CD4-positive, alpha-beta T cell treated with Interleukin-17A for 4 hours (primary cell): Measurements from ENCODE around the gene CHRD.
A peak's percentile ranks its signal among the peaks of the same experiment; 100 is the strongest.

Source experiments
- DNase-seq: peaks from one replicate; pipeline ENCODE4 v3.0.0-alpha.2; 2020; ENCODE audit warnings: mixed read lengths

CHRD gene

DNA sequence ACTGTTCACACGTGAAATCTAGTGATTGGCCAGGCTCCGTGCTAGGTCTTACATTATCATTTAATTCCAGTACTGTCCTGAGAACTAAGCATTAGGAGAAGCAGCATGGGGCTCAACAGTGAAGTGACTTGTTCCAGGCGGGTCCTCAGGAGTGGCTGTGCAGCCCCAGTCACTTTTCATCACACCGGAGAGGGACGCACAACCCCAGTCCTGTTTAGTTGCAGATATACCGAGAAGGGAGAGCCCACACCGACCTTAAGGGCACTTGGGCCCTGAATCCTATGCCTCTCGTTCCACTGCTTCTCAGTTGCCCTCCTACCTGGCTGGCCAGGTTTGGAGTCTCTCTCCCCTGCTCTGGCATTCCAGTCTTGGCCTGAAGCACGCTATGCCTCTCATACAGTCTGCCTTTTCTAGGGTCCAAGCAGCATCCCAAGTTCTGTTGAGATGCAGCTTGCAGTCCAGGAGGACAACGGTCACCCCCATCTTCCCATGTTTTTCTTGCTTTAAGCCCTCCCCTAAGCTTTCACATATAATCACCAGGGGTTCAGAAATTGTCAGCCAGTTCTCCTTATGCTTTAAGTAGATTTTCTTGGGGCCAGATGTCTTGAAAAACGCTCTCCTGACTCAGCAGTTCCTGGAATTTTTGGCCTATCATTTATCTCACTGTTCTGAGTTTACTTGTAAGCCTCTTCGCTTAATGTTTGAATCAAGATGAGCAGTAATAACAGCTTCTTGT is 32.4 kb upstream of the CHRD start:
- DNase-seq = no peak

DNA sequence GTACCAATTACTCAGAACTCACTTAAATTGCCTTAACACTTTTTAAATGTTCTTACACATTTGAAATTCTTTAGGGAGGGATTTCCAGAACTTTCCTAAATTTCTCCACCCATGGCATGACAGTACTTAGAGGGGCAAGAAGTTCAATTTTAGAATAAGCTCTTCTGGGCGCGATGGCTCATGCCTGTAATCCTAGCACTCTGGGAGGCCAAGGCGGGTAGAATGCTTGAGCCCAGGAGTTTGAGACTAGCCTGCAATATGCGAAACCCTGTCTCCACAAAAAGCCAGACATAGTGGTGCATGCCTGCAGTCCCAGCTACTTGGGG is 31.8 kb upstream of the CHRD start:
- no peak for DNase-seq

DNA sequence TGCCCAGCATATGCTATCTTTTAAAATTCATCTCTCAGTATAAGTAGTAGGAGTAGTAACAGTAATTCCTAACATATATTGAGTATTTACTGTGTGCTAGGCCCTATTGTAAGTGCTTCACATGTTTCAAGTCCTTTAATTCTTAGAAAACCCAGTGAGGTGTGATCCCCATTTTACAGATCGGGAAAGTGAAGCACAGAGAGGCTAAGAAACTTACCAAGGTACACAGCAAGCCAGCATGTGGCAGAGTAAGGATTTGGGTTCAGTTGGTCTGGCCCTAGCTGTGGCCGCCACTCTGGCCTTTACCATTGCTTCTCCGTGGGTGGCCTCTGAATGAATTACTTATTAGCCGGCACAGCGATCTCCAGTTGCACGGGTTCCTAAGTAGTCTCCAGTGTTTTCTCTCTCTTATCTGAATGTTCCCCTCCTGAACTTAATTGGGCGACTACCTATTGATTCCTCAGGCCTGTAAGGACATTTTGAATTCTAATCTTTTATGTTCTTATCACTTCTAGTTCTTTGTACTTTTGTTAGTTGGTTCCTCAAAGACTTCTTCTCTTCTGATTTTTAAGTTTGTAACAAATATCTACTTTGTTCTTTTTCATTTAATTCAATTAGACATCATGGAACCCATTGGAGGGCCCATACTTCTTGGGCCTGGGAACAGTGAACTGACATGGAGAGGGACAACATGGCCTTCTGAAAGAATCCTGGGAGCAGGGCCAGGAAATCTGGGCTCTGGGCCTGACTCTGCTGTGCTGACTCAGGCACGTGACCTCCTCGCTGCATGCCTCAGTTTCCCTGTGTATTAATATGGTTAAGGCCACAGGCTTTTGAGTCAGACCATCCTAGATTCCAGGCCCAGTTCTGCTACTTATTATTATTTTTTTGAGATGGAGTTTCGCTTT is 30.0 kb upstream of the CHRD start:
- no peak for DNase-seq

GRCh38 chr3:184350618-184351017 is 29.2 kb upstream of the CHRD start:
- DNase-seq = no peak

DNA sequence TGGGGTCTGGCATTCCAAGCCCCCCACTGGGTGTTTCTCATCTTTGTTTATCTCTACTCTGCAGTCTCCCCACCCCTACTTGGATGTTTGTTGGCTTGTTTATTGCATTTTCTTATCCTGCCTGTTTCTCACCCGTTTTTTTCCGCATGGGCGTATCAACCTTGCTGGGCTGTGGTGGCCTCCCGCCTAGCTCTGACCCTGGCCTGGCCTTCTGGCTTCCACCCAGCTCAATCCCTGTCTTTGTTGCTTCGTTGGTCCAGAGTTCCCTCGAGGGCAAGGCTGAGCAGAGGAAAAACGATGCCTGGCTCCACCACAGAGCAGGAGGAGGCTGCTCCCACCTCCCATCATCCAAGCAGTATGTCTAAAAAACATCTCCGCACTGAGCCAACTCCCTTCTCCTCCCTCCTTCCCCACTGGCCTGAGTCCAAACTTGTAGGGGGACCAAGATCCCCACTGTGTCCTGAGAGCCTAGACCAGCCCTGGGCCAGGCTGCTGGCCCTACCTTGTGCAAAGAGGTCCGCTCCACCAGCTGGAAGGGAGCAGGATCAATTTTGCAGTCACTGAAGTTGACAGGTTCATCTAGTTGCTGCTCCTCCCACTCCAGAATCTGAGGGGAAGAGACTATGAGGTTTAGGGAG is 28.2 kb upstream of the CHRD start:
- no peak for DNase-seq

GRCh38 chr3:184352149-184352785 is 27.6 kb upstream of the CHRD start:
- DNase-seq = no peak

DNA sequence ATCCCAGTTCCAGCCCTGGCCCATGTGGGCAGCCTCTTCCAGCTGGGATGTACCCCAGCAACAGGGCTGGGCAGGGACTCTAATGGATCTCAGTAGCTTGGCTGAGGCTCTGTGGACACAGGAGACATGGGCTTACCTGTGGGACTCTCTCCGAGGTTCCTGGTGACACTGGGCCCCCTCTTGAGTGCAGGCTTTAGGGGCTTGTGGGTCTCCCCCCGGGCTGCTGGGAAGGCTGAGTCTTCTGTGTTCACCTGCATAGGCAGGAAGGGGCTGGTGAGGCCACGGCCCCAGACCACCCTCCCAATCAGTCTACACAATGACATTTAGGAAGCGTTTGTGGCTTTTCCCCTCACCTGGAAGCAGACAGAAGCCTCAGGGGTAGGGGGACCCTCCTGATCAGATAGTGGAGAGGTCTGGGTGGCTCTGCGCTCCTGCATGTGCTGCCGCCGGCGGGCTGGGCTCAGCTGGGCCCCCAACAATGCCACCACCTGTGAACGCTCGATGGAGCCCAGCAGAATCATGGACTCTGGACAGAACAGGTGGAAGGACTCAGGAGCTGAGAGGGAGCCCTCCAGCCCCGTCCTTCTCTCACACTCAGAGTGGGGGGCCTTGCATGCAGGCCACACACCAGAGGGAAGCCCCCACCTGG is 26.8 kb upstream of the CHRD start:
- DNase-seq = no peak

DNA sequence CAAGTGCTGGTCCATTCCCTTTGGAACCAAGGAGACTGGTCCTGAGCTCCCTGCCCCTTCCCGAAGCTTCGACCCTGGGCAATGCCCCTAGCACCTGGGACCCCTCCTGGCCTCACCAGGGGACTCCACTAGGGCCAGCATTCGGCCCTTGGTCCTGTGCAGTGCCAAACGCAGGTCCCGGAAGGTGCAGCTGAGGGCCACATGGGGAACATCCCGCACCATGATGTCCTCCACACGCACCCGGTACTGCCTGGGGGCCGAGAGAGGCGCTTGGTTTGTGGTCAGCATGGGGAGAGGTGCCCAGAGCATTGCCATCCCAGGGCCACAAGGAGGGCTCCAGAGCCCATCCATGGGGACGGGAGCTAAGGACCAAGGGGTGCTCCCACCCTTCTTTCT is 26.3 kb upstream of the CHRD start:
- DNase-seq = no peak

- DNase-seq = peak; percentile 83
Measured at GRCh38 chr3:184354121-184354728, 25.6 kb upstream of the CHRD start.

- DNase-seq = no peak
Measured at GRCh38 chr3:184354754-184355153, 25.1 kb upstream of the CHRD start.

DNA sequence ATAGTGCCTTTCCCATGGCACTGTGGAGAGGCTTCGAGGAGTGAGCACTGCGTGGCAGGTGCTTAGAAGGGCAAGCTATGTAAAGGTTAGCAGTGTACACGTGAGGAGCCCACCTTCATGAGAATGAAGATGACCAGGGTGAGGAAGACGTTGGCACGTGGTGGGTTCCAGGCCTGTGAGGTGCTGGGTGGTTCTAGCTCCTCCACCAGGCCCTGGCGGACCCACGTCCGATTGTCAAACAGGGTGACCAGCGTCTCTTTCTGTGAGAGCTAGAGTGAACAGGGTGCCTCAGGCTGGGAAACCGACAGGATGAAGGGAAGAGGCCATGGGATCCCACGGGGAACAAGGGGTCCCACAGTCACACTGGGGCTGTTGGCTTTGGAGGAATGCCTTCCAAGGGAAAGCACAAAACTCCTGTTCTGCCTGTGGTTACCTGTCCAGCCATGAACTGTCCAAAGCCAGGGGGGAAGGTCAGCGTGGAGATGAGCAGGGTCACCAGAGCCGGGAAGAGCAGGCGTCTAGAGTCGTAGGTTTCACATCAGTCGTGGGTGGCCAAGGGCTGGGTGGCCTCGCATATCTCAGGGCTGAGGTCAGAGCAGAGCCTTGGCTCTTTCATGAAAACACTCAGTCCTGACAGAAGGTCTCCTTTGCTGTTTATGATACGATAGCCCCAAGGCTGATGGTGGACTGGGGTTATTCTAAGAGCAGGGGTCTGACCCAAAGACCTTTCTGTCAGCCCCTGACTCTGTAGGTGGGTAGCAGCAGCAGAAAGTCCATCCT is 24.4 kb upstream of the CHRD start:
- DNase-seq = no peak

GRCh38 chr3:184357248-184358123 is 22.4 kb upstream of the CHRD start:
- DNase-seq = no peak

DNA sequence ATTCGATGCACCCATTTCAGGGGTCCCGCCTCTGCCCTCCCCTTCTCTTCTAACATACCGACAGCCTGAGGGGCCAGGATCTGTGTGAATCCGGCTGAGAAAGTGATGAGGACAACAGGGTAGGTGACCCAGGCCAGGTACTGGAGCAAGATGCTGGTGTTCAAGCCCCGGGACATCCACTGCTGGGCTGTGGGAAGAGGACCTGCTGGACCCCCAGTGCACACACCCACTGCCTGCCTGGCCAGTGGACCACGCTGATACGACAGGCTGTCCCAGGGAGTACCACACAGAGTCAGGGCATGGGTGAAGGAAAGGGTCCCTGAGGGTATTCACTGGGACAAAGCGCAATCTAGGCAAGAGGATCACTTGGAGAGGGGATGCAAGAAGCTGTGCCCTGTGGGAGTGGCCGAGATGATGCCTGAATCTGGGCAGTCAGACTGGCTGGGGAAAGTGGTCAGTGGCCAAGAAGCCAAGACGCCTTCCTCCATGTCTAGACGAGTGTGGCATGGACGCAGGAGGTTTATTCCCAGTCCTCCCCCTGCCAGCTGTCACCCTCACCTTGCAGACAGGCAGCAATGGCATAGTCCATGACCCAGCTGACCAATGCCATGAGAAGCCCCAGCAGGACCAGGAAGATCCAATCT is 21.6 kb upstream of the CHRD start:
- no peak for DNase-seq

GRCh38 chr3:184358921-184359350 is 20.9 kb upstream of the CHRD start:
- DNase-seq = no peak

DNA sequence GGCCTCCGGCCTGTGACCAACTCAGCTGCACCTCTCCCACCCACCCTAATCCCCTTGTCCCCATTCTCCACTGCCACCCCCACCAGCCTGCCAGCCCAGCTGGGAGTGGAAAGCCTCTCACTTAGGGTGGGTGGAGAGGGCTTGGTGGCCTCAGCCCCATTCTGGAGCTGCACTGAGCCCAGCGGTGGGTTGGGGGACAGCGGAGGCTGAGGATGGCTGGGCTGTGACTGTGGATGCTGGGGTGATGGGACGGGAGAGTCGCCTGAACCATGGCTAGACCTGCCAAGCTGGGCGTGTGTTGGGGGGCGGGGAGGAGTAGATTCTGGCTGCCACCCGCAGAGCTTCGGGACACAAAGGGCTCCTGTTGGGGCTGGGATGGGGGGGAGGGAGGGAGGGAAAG is 20.2 kb upstream of the CHRD start:
- DNase-seq = no peak

DNA sequence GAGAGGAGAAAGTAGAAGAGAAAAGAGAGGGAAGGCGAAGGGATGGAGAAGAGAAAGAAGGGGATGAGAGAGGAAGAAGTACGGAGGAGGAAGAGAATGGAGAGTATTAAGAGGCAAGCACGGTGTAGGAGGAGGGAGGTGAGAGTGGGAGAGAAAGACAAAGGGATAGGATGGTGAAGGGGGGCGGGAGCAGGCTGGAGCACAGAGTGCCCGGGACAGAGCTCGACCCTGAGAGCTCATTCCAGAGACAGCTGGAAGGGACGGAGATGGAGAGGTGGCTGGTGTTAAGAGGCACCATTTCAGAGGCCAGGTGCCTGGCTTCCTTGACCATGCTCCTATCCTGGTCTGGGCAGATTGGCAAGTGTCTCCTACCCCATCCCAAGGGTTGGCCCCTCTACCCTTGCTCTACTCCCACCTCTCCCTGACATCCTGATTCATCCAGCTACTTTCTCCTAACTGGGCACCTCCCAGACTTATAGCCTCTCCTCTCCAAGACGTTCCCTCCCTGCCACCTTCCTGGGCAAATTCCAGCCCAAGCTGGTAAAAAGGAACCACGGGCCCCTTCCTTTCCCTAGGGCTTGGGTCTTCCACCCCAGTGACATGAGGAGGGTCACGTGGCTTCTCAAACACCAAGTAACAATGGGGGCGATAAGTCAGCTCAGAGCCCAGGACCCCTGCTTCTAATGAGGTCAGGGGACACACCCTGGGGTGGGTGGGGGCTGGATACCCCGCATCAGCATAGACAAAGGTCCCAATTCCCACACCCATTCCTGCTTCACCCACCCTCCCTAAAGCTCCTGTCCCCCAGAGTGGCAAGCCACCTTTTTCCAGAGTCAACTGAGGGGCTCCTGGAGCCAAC is 19.6 kb upstream of the CHRD start:
- DNase-seq = no peak

- DNase-seq = no peak
Measured at GRCh38 chr3:184360929-184361531, 18.8 kb upstream of the CHRD start.

DNA sequence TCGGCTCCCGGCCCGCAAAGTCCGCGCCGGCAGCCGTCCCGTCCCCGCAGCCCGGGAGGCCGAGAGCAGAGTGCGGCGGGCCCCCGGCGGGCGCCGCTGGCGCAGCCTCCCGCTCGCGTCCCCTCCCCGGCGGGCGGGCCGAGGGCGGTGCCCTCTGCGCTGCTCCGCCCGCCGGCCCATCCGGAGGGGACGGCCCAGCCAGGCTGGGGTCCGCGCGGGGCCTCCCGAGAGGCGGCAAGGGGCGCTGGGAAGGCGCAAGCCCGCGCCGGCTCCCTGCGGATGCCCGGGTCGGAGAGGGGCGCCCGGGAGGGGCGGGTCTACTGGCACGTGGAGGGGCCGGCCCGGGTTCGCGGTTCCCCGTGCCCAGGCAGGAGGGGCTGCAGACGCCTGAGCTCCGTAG is 18.3 kb upstream of the CHRD start, which contains the start of the genes CLCN2 and POLR2H:
TSS of gene CLCN2 (minus strand) at position 74 of the 400 bp plus-strand sequence. CDS start 126 bp downstream, outside the sequence.
TSS of gene POLR2H (plus strand) at position 179 of the 400 bp plus-strand sequence. CDS start 1,783 bp downstream, outside the sequence.
- DNase-seq = peak; percentile 46
